ENCODE measurements around the gene ARHGEF26. TPM values are rescaled to one million over a fixed set of nuclear protein-coding genes. Genes with fewer than 3 reads are reported as not detected.

Gene ARHGEF26
- total RNA-seq, 1 donor = 1.1 TPM

- no peak for DNase-seq (ENCODE audit: low read depth in 2 of 3, low spot score in 2 of 3)
These were observed 5.9 kb upstream of the ARHGEF26 start for GRCh38 chr3:154115332-154115731.

- no peak for DNase-seq (ENCODE audit: low read depth in 2 of 3, low spot score in 2 of 3)
These were observed 1.2 kb upstream of the ARHGEF26 start for GRCh38 chr3:154119951-154120350.

GRCh38 chr3:154121701-154122551 is 736 bp downstream of the ARHGEF26 start:
- DNase-seq (ENCODE audit: low read depth in 2 of 3, low spot score in 2 of 3) = peak in 2 of 3 donors; percentile 14 to 35

GRCh38 chr3:154122552-154122911 is 1.3 kb downstream of the ARHGEF26 start:
- no peak for DNase-seq (ENCODE audit: low read depth in 2 of 3, low spot score in 2 of 3)

- peak in 2 of 3 donors; percentile 3 to 6 for DNase-seq (ENCODE audit: low read depth in 2 of 3, low spot score in 2 of 3)
These were observed 1.8 kb downstream of the ARHGEF26 start for GRCh38 chr3:154122912-154123559.

GRCh38 chr3:154123906-154124305 is 2.7 kb downstream of the ARHGEF26 start:
- no peak for DNase-seq (ENCODE audit: low read depth in 2 of 3, low spot score in 2 of 3)

- DNase-seq (ENCODE audit: low read depth in 2 of 3, low spot score in 2 of 3) = no peak
These were observed 4.3 kb downstream of the ARHGEF26 start for GRCh38 chr3:154125378-154126030.

- no peak for DNase-seq (ENCODE audit: low read depth in 2 of 3, low spot score in 2 of 3)
These were observed 5.5 kb downstream of the ARHGEF26 start for GRCh38 chr3:154126651-154127050.

GRCh38 chr3:154129625-154130024 is 8.4 kb downstream of the ARHGEF26 start:
- DNase-seq (ENCODE audit: low read depth in 2 of 3, low spot score in 2 of 3) = no peak

- DNase-seq (ENCODE audit: low read depth in 2 of 3, low spot score in 2 of 3) = no peak
These were observed 9.3 kb downstream of the ARHGEF26 start for GRCh38 chr3:154130540-154130939.

GRCh38 chr3:154131830-154132229 is 10.6 kb downstream of the ARHGEF26 start:
- DNase-seq (ENCODE audit: low read depth in 2 of 3, low spot score in 2 of 3) = no peak

- DNase-seq (ENCODE audit: low read depth in 2 of 3, low spot score in 2 of 3) = peak in 1 of 3 donors; percentile 37
These were observed 11.7 kb downstream of the ARHGEF26 start for GRCh38 chr3:154132777-154133375.

- DNase-seq (ENCODE audit: low read depth in 2 of 3, low spot score in 2 of 3) = no peak
These were observed 14.5 kb downstream of the ARHGEF26 start for GRCh38 chr3:154135511-154136173.

- no peak for DNase-seq (ENCODE audit: low read depth in 2 of 3, low spot score in 2 of 3)
These were observed 15.8 kb downstream of the ARHGEF26 start for GRCh38 chr3:154137036-154137435.

- no peak for DNase-seq (ENCODE audit: low read depth in 2 of 3, low spot score in 2 of 3)
These were observed 18.8 kb downstream of the ARHGEF26 start for GRCh38 chr3:154139996-154140436.

- DNase-seq (ENCODE audit: low read depth in 2 of 3, low spot score in 2 of 3) = no peak
These were observed 21.4 kb downstream of the ARHGEF26 start for GRCh38 chr3:154142608-154143007.

- no peak for DNase-seq (ENCODE audit: low read depth in 2 of 3, low spot score in 2 of 3)
These were observed 22.7 kb downstream of the ARHGEF26 start for GRCh38 chr3:154143873-154144272.

- no peak for DNase-seq (ENCODE audit: low read depth in 2 of 3, low spot score in 2 of 3)
These were observed 23.8 kb downstream of the ARHGEF26 start for GRCh38 chr3:154144825-154145465.

GRCh38 chr3:154148541-154148940 is 27.4 kb downstream of the ARHGEF26 start:
- no peak for DNase-seq (ENCODE audit: low read depth in 2 of 3, low spot score in 2 of 3)

- DNase-seq (ENCODE audit: low read depth in 2 of 3, low spot score in 2 of 3) = no peak
These were observed 28.1 kb downstream of the ARHGEF26 start for GRCh38 chr3:154149286-154149685.
